Measurements from ENCODE around the gene RPL10A. TPM values are rescaled to one million over a fixed set of nuclear protein-coding genes. Genes with fewer than 3 reads are reported as not detected.

RPL10A gene
- total and polyA plus RNA-seq, 2 of the 13 experiments (the other 11 are each of a cell fraction or from before 2014, with no cell fraction given), result 1,854 to 2,726 TPM

GRCh38 chr6:35428421-35429149, 39.6 kb upstream of the RPL10A start (continued):
- TF ChIP-seq SATB2 (CRISPR knock-in tag; IDR thresholded peaks at IDR 0.05), result no peak
- no peak for TF ChIP-seq SETDB1 (CRISPR knock-in tag; IDR thresholded peaks at IDR 0.05; ENCODE audit: borderline replicate concordance)
- 0 out of 2 replicates have a peak, but pooled peaks have one; percentile 24 for TF ChIP-seq ZNF782 (CRISPR knock-in tag; IDR thresholded peaks at IDR 0.05; ENCODE audit: borderline replicate concordance)
- TF ChIP-seq ZNF432 (CRISPR knock-in tag; IDR thresholded peaks at IDR 0.05; ENCODE audit: borderline replicate concordance), result no peak
- TF ChIP-seq MED8 (CRISPR knock-in tag; IDR thresholded peaks at IDR 0.05; ENCODE audit: insufficient replicate concordance), result no peak
- no peak; the same call in 1 of the 2 replicates for TF ChIP-seq ZNF607 (CRISPR knock-in tag; IDR thresholded peaks at IDR 0.05; ENCODE audit: borderline replicate concordance)
- peak; percentile 48; the same call in 1 of the 2 replicates for TF ChIP-seq ZNF136 (CRISPR knock-in tag; IDR thresholded peaks at IDR 0.05; ENCODE audit: low read depth)
- TF ChIP-seq ASH2L (IDR thresholded peaks at IDR 0.05; ENCODE audit: insufficient read length, low read depth, low read length), result peak; percentile 71
- TF ChIP-seq ZSCAN22 (CRISPR knock-in tag; IDR thresholded peaks at IDR 0.05), result no peak
- TF ChIP-seq ZSCAN31 (CRISPR knock-in tag; IDR thresholded peaks at IDR 0.05; ENCODE audit: low read depth), result no peak
- peak; percentile 74; the same call in 1 of the 2 replicates for TF ChIP-seq ZNF230 (CRISPR knock-in tag; IDR thresholded peaks at IDR 0.05)
- peak; percentile 39; the same call in 1 of the 2 replicates for TF ChIP-seq KDM2A (CRISPR knock-in tag; IDR thresholded peaks at IDR 0.05; ENCODE audit: borderline replicate concordance, low read depth)
- TF ChIP-seq JUNB (CRISPR knock-in tag; IDR thresholded peaks at IDR 0.05; ENCODE audit: borderline replicate concordance), result no peak
- no peak for TF ChIP-seq HOXA7 (CRISPR knock-in tag; IDR thresholded peaks at IDR 0.05)
- 0 out of 2 replicates have a peak, but pooled peaks have one; percentile 35 for TF ChIP-seq ZFP1 (CRISPR knock-in tag; IDR thresholded peaks at IDR 0.05)
- TF ChIP-seq, protein P1, sequence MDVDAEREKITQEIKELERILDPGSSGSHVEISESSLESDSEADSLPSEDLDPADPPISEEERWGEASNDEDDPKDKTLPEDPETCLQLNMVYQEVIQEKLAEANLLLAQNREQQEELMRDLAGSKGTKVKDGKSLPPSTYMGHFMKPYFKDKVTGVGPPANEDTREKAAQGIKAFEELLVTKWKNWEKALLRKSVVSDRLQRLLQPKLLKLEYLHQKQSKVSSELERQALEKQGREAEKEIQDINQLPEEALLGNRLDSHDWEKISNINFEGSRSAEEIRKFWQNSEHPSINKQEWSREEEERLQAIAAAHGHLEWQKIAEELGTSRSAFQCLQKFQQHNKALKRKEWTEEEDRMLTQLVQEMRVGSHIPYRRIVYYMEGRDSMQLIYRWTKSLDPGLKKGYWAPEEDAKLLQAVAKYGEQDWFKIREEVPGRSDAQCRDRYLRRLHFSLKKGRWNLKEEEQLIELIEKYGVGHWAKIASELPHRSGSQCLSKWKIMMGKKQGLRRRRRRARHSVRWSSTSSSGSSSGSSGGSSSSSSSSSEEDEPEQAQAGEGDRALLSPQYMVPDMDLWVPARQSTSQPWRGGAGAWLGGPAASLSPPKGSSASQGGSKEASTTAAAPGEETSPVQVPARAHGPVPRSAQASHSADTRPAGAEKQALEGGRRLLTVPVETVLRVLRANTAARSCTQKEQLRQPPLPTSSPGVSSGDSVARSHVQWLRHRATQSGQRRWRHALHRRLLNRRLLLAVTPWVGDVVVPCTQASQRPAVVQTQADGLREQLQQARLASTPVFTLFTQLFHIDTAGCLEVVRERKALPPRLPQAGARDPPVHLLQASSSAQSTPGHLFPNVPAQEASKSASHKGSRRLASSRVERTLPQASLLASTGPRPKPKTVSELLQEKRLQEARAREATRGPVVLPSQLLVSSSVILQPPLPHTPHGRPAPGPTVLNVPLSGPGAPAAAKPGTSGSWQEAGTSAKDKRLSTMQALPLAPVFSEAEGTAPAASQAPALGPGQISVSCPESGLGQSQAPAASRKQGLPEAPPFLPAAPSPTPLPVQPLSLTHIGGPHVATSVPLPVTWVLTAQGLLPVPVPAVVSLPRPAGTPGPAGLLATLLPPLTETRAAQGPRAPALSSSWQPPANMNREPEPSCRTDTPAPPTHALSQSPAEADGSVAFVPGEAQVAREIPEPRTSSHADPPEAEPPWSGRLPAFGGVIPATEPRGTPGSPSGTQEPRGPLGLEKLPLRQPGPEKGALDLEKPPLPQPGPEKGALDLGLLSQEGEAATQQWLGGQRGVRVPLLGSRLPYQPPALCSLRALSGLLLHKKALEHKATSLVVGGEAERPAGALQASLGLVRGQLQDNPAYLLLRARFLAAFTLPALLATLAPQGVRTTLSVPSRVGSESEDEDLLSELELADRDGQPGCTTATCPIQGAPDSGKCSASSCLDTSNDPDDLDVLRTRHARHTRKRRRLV (CRISPR knock-in tag; IDR thresholded peaks at IDR 0.05), result 0 out of 2 replicates have a peak, but pooled peaks have one; percentile 33
- no peak for TF ChIP-seq MZF1 (CRISPR knock-in tag; IDR thresholded peaks at IDR 0.05; ENCODE audit: borderline replicate concordance)
- TF ChIP-seq ZNF569 (CRISPR knock-in tag; IDR thresholded peaks at IDR 0.05; ENCODE audit: borderline replicate concordance), result no peak
- no peak for TF ChIP-seq RFXAP (CRISPR knock-in tag; IDR thresholded peaks at IDR 0.05; ENCODE audit: borderline replicate concordance)
- TF ChIP-seq JARID2 (CRISPR knock-in tag; IDR thresholded peaks at IDR 0.05; ENCODE audit: insufficient replicate concordance), result no peak
- no peak for TF ChIP-seq KDM4B (CRISPR knock-in tag; IDR thresholded peaks at IDR 0.05)
- no peak for TF ChIP-seq ZNF414 (CRISPR knock-in tag; IDR thresholded peaks at IDR 0.05)
